GM18502 (cell line): Measurements from ENCODE around the gene ANKRD35.
"Not testable (repeated sequence)": the region's sequence is repeated elsewhere in the genome, so short reads cannot be mapped to it uniquely, and the experiment has no call there.

ENCODE experiments used
- ATAC-seq: cut with Tn5 transposase; IDR thresholded peaks from one replicate; pipeline ENCODE4 v1.9.1; 2021; ENCODE audit warnings: mild to moderate bottlenecking; ENCODE audit not compliant: unreplicated experiment, poor library complexity

Gene ANKRD35

DNA sequence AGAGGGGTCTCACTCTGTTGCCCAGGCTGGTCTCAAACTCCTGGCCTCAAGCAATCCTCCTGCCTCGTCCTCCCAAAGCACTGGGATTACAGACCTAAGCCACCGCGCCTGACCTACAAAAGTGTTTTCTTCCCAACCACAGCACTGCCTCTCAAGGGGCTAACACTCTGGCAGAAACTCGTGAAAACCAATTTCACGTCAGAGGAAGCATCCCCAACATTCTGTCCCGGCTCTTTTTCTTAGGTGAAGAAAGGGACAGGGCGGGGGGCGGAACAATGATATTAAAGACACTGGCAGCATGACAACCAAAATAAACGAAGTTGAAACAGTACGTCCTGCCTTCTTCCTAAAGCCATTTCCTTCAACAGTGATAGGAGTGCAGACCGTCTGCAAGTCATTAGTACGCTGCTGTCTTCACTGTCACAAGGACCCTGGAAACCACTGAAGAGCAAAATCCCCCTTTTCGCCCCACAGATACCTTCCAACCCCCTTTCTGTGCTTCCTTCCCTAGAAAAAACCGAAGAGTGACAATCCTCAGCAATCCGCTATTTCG is 62.8 kb downstream of the ANKRD35 start:
- ATAC-seq, result not testable (repeated sequence)

DNA sequence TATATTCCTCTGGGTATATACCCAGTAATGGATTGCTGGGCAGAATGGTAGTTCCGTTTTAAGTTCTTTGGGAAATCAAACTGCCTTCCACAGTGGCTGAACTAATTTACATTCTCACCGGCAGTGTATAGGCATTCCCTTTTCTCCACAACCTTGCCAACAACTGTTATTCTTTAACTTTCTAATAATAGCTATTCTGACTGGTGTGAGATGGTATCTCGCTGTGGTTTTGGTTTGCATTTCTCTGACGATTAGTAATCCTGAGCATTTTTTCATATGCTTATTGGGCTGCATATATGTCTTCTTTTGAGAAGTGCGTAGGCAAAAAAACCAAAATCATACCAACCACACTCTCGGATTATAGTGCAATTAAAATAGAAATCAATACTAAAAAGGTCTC is 67.6 kb downstream of the ANKRD35 start:
- not testable (repeated sequence) for ATAC-seq
